Airway epithelial cell (primary cell): ENCODE measurements around the gene NR6A1. TPM values are rescaled to one million over a fixed set of nuclear protein-coding genes. Genes with fewer than 3 reads are reported as not detected.

ENCODE experiments used
- total RNA-seq: library from RNA; depleted of rRNA; stranded (reverse); fragments of >200 nt; gene quantifications from 2 replicates; pipeline ENCODE4 v1.2.3, GENCODE V29; 2015

Gene NR6A1
- 1.4 TPM in 2 replicates for total RNA-seq

DNA sequence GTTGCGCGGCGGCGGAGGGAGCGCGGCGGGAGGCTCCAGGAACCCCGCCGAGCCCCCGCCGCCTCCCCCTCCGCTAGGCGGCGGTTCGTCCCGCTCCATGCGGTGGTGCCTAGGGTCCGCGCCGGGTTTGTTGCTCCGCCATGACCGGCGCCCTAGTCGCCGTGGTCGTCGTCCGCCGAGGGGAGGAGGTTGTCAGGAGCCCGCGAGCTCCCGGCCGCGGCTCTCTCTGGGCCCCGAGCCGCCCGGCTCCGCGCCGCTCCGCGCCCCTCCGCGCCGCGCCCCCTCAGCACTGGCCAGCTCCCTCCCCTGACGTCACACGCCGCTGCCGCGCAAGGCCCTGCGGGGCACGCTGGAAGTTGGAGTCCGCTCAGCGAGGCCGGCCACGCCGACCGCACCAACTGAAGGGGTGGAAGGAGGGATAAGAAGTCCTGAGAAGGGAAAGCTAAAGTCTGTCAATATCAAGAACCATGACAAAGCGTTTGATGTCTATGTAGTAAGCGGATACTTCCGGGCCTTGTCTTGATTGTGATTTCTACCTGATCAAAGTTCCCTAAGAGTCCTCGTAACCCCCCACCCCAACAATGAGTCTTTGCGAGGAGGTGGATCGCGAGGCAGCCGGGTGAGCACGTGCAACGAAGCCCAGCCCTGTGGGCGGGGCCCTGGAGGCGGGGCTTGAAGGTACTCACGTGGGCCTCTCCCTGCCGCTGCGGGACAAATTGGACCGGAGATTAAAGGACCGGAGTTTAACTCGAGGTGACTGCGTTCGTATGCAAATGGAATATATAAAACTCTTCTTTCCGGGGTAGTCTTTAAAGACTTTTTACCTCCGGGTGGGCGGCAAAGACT, at the start of gene NR6A1:
TSS of gene NR6A1 (minus strand) at position 291 of the 846 bp plus-strand sequence.

DNA sequence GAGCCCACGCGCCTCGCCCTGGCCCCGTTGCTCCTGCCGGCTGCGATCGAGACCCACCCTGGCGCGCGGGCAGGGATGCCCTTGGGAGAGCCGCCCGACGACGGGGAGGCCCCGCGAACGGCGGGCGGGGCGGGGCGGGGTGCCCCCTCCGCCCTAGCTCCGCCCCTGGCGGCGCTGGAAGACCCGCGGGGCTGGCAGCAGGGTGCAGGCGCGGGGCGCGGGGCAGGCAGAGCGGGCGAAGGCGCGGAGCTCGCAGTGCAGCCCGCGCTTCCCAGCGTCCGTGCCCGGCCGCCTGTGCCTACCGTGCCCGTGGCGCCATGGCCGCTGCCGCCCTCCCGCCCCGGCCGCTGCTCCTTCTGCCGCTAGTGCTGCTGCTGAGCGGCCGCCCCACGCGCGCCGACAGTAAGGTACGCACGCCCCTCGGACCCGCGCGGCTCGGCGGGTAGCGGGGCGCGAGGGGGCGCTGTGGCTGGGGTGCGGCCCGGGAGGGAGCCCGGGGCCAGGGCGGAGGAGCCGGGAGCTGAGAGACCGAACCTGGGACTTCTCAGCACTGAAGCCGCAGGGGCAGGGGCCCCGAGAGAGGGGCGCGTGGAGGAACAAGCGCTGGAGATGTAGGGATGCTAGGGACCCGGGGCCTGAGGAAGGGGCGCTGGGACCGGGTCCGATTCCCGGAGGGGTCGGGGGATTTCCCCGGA, 6.0 kb upstream of the NR6A1 start, which contains the start of gene OLFML2A:
TSS of gene OLFML2A (plus strand) at position 180 of the 695 bp plus-strand sequence. CDS start at position 318, 138 bp downstream.

DNA sequence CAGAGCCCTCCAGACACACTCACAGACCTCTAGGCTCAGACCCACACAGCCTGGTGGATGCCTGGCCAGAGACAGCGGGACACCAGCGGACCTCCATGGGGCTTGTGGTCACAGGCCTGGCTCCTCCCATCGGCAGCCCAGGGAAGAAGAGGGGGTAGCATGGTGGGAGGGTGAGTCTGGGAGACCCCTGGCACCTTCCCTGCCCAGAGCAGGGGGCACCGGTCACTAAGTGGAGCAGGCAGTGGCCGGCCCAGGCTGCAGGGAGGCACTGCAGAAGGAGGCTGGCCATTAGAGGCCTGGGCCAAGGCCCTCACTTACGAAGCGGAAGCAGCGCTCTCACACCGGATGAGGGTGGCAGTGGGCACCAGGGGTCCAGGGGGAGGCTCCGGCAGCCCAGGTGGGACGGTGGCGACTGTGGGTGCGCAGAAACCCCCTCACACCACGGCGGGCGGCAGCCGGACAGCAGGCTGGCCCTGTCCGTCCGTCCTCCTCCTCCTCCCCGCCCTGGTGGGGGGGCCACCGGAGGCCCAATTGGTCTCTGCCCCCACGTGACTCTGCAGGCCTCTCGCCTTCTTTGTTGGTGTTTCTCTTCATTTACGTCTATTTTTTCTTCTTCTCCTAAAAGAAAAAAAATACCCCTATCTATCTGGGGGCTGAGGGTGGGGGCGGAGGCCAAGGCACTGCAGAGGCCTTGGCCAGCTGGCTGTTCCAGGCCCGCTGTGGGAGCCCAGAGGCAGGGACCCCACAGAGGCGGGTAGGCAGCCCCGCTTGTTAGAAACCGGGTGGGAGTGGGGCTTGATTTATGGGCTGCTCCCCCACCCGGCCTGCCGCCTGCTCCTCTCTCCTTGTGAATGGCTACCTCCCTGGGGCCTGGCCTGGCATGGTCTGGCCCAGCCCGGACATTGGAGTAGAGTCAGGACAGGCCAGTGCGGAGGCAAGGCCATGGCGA, 263.9 kb downstream of the NR6A1 start, which contains the start of gene NR5A1:
TSS of gene NR5A1 (minus strand) at position 469 of the 949 bp plus-strand sequence. CDS start 4,004 bp downstream, outside the sequence.

Other genes with a start within 250 kb of the NR6A1 start
- 37.5 and 44.0 TPM in 2 replicates for gene OLFML2A, start 5.8 kb upstream of the NR6A1 start, total RNA-seq
- gene WDR38, start 82.1 kb upstream of the NR6A1 start, total RNA-seq, result not detected in 2 replicates
- 3,414 and 3,653 TPM in 2 replicates for gene RPL35, start 90.6 kb upstream of the NR6A1 start, total RNA-seq
- 50.9 and 53.8 TPM in 2 replicates for gene ARPC5L, start 90.8 kb upstream of the NR6A1 start, total RNA-seq
- gene GOLGA1, start 169.8 kb upstream of the NR6A1 start, total RNA-seq, result 8.9 and 10.3 TPM in 2 replicates